Stimulated activated CD4-positive, alpha-beta T cell treated with anti-CD3 and anti-CD28 coated beads, Interleukin-1b, Interleukin-23, amount 100 ng/mL, for 24 hours (primary cell): ENCODE results near the gene ENO4.

ENCODE experiments used
- DNase-seq, 4 experiments: peaks; one replicate each; pipeline ENCODE4 v3.0.0-alpha.2; 2020; ENCODE audit warnings: low read depth in 4 of 4, low spot score in 1 of 4

The ENO4 gene

GRCh38 chr10:116868198-116868676, 18.9 kb downstream of the ENO4 start:
- DNase-seq = no peak

- DNase-seq = no peak
Observed at GRCh38 chr10:116868722-116869121, 19.4 kb downstream of the ENO4 start.

- no peak for DNase-seq
Observed at GRCh38 chr10:116870949-116871348, 21.6 kb downstream of the ENO4 start.

GRCh38 chr10:116873134-116873533, 23.8 kb downstream of the ENO4 start:
- DNase-seq = no peak

- no peak for DNase-seq
Observed at GRCh38 chr10:116875897-116876296, 26.6 kb downstream of the ENO4 start.

- DNase-seq = no peak
Observed at GRCh38 chr10:116877391-116877790, 28.1 kb downstream of the ENO4 start.

- DNase-seq = no peak
Observed at GRCh38 chr10:116878123-116878522, 28.8 kb downstream of the ENO4 start.

- no peak for DNase-seq
Observed at GRCh38 chr10:116879817-116880216, 30.5 kb downstream of the ENO4 start.

GRCh38 chr10:116880716-116881482, 31.6 kb downstream of the ENO4 start:
- DNase-seq = no peak

- no peak for DNase-seq
Observed at GRCh38 chr10:116882639-116883038, 33.3 kb downstream of the ENO4 start.

- DNase-seq = no peak
Observed at GRCh38 chr10:116886772-116887171, 37.5 kb downstream of the ENO4 start.

- DNase-seq = no peak
Observed at GRCh38 chr10:116888380-116889055, 39.2 kb downstream of the ENO4 start.

- DNase-seq = no peak
Observed at GRCh38 chr10:116889066-116889465, 39.8 kb downstream of the ENO4 start.

- no peak for DNase-seq
Observed at GRCh38 chr10:116891208-116891607, 41.9 kb downstream of the ENO4 start.

- DNase-seq = no peak
Observed at GRCh38 chr10:116892907-116893685, 43.8 kb downstream of the ENO4 start.

- no peak for DNase-seq
Observed at GRCh38 chr10:116893686-116894037, 44.4 kb downstream of the ENO4 start.

GRCh38 chr10:116899626-116900025, 50.3 kb downstream of the ENO4 start:
- DNase-seq = no peak

- no peak for DNase-seq
Observed at GRCh38 chr10:116905845-116906210, 56.5 kb downstream of the ENO4 start.

GRCh38 chr10:116907245-116907987, 58.1 kb downstream of the ENO4 start:
- DNase-seq = no peak

GRCh38 chr10:116909307-116909706, 60.0 kb downstream of the ENO4 start:
- DNase-seq = no peak

- DNase-seq = no peak
Observed at GRCh38 chr10:116910910-116911309, 61.6 kb downstream of the ENO4 start.
